HG02571 (cell line): ENCODE results near the gene DIO3.
"Not testable (repeated sequence)": the region's sequence is repeated elsewhere in the genome, so short reads cannot be mapped to it uniquely, and the experiment has no call there.

Experiments used
- ATAC-seq: cut with Tn5 transposase; IDR thresholded peaks from one replicate; pipeline ENCODE4 v1.9.1; 2021; ENCODE audit warnings: mild to moderate bottlenecking, moderate library complexity; ENCODE audit not compliant: unreplicated experiment

DIO3 gene

DNA sequence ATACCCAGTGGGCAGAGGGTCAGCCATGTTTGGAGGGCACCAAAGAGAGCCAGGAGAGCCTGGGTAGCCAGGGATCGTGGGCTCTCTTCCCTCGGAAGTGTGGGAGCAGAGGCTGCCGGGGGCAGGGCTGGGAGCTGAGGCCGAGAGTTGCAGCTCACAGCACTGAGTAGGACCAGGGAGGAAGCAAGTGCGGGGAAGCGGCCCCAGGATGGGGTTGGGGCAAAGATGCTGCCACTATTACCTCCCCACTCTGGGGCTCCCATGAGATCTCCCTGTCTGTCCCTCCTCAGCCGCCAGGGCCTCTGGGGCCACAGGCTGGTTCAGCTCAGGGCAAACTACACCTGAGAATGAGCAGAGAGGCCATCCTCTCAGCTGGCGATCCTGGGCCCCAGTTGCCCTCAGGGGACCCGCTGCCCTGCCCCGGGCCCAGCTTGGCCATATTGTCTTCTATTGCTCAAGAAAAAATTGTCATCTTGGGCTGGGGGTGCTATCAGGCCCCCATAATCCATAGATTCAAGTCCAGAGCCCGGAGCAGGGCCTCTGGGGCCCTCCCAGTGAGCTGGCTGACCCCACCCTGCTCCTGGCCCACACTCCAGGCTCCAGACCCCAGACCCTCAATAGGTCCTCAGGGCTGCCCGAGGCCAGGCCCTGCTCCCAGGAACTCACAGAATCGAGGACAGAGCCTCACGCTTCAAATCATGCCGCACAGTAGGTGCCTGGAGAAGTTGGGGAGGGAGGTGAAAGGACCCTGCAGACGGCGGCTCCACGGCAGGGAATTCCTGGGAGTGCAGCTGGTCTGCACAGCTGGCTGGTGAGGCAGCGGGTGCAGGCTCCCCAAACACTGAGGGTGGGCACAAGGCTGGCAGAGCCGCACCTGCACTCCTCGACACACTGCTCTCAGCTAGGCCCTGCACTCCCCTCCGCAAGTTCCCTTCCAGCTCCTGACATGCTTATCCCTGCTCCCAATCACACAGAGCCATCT is 20.5 kb upstream of the DIO3 start:
- no peak for ATAC-seq

DNA sequence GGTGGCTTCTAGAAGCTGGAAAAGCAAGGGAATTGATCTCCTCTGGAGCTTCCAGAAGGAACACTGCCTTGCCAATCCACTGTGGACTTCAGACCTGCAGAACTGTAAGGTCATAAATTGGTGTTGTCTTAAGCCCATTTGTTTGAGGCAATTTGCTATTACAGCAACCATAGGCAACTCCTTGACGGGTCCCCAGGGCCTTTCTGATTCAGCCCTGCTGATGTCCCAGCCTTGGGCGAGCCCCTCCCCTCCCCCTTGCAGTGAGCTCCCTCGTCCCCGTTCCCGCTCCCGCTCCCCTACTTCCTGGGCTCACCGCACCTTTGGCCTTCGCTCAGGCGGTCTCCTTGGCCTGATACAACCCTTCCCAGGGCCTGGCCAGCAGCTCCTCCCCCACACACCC is 18.9 kb upstream of the DIO3 start:
- no peak for ATAC-seq

DNA sequence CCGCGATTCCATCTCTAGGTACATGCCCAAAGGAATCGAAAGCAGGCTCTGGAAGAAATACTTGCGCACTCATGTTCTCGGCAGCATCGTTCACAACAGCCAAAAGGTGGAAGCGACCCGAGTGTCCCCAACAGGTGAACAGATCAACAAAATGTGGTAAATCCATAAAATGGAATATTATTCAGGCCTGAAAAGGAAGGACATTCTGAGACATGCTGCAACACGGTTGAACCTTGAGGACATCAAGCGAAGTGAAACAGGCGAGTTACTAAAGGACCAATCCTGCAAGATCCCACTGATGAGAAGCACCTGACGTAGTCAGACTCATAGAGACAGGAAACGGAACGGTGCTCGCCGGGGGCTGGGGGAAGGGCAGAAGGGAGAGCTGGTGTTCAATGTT is 17.5 kb upstream of the DIO3 start:
- ATAC-seq, result no peak

DNA sequence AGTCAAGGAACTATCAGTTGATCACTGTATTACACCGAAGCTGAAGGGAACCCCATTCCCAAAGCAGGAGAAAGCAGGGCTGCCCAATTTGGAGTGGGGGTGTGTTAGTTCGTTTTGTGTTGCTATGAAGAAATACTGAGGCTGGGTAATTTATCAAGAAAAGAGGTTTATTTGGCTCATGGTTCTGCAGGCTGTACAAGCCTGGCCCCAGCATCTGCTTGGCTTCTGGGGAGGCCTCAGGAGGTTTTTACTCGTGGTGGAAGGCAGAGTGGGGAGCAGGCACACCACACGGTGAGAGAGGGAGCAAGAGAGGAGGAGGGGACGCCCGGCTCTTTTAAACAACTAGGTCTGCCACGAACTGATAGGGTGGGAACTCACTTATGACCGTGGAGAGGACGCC is 16.7 kb upstream of the DIO3 start:
- ATAC-seq, result no peak

DNA sequence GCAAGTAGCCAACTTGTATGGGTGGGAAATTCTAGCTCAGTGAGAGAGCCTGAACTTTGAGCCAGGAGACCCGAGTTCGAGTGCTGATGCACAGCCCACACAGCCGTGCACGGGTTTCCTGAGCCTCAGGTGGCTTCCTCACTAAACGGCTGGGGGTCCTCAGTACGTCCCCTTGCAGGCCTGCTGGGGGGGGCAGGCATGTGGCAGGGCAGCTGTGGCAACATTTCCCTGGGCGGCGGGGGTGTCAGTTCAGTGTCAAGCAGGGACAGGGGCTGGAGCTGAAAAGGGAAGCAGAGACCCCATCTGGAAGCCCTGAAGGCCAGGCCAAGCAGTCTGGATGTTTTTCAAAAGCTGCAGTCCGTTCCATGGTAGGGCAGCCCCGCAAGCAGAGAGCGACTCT is 14.6 kb upstream of the DIO3 start:
- no peak for ATAC-seq

DNA sequence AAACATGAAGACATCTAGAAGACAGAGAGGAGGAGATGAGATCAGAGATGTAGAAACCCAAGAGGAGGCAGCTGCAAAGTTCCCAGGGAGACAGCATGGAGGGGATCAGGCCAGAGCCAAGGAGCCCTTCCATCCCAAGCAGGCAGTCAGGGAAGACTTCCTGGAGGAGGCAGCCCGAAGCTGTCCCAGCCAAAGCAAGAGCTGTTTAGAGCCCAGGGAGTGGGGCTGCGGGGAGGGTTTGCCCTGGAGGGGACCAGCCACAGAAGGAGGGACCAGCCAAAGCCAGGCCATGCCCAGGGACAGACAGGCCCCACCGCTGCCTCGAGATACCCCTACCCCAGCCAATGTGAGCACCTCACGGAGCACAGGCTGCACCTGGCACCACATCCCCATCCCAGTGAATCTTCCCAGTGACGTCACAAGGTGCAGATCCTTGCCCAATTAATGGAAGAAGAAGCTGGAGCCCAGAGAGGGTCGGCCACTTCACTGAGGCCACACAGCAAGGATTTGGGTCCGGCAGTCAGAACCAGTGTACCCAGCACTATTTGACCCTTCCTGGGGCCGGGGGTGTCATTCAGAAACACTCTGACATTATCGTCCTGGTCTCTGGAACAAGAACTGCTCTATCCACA is 14.1 kb upstream of the DIO3 start:
- no peak for ATAC-seq

DNA sequence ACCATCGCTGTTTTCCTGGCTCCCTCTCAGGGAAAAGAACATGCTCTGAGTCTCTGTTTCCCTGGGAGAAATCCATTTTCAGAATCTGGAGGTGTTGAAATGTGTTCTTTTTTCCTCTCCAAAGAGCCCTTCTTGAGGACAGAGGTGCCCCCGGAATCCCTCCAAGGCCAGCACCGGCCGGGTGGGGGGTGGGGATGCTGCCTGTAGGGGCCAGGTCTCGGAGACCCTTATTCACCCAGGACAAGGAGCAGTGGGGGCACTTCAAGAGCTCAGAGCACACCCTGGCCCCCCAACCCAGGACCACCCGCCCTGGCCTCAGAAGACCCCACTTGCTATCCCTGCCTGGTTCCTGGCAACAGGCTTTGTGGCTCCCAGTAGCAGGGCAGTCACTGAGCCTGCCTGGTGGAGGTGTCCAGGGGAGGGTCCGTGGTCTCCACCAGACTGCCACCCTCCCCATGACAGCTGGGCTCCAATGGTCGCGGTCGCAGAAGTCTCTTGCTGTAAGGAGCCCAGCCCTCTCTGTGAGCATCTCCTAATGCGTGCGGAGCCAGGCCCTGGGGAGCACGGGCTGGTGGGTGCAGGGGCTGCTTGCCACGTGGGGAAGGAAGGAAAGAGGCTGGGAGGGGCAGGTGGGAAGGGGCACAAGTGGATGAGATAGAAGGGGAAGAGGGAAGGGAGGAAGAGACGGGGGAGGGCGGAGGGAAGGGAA is 13.2 kb upstream of the DIO3 start:
- ATAC-seq, result no peak

DNA sequence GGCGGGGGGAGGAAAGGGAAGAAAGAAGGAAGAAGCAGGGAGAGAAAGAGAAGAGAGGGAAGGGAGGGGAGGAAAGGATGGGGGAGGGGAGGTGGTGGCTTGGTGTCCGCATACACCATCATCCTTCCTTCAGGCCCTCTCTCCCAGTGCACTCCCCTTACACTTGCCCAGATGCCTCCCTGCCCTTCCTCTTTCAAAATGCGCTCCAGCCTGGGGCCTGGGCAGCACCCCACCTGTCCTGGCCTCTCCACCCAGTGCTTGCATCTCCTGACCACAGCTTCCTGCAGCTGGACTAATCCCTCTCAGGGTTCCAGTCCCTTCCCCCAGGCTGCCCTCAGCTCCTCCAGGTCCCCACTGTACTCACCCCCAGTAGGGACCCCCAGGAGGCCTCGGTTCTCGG is 12.6 kb upstream of the DIO3 start:
- no peak for ATAC-seq

DNA sequence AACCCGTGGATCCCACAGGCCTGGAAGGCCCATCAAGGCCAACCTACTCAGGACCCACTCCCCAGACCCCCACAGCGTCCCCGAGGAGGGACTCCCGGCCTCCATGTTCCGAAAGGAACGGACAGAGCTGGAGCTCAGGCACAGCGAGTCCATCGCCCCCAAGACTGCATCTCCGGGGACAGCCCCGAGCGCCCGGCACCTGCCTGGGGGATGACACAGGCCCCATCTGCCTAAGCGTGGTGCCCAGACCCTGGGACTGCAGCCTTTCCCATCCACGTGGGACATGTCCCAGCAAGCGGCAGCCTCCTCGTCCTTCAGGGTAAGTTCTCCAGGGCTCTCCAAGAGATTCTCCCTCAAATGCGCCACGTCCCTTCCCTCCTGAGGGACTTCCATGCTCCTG is 12.1 kb upstream of the DIO3 start:
- ATAC-seq, result no peak

DNA sequence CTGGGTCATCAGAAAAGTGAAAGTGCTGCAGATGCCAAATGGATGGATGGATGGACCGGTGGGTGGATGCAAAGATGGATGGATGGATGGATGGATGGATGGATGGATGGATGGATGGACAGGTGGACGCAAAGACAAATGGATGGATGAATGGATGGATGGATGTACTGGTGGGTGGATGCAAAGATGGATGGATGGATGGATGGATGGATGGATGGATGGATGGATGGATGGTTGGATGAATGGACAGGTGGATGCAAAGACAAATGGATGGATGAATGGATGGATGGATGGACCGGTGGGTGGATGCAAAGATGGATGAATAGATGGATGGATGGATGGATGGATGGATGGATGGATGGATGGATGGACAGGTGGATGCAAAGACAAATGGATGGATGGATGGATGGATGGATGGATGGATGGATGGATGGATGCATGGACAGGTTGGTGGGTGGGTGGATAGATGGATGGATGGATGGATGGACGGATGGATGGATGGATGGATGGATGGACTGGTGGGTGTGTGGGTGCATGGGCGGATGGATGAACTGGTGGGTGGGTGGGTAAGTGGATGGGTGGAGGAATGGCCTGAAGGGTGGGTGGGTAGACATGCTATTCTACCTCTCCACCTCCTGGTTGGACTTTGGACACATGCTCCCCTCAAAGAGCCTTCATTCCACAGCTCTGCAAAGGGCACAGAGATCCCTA is 10.9 kb upstream of the DIO3 start:
- not testable (repeated sequence) for ATAC-seq

DNA sequence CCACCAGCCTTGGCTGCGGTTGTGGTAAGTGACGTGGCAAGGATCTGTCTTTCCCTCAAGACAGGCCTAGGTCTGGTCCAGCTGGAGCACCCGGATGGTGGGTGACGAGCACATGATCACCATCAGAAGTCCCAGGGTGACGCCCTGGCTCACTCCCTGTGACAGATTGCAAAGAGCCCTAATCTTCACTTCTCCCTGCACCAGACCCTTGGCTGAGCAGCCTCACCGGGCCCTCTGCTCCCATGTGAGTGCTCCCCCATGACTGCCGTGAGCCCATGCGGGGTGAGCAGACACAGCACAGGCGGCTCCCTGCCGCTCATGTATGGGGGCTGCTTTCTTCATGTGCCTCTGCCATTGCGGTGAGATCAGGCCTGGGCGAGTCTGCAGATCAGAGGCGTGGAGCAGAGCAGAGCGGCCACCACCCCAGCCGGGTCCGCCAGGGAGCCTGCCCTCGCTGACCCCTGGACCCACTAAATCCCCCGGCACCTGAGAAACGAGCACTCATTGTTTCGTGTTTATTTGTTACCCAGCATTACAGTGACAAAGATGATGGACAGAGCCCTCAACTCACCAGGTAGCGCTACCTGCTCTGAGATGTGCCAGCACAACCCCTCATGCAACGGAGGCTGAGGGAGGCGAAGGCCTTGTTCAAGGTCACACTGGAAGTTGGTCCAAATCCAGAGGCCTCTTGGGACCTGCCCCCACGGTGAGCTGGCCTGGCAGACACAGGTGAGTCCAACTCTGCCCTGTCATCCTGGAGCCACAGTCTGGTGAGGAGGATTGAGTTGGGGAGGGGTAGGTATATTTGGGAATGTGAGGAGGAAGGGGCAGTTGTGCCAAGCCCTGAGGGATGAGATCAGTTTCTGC is 9.3 kb upstream of the DIO3 start:
- ATAC-seq, result no peak

DNA sequence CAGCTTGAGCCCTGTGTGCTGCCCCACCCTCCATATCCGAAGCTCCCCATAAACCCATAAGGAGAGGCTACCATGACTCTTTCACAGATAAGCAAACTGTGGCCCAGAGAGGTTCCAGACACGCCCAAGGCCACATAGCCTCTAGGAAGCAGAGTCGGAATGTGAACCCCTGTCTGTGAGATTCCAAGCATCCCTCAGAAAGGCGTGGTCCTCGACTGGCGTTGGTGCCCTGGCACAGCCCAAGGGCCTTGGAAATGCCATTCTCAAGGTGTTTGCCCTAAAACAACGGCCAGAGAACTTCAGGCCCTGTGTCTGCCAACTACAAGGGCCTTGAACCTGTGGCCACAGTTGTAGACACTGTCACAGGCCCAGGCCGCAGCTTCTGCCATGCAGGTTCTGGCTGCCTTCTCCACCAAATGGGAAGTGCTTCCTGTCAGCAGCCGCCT is 8.5 kb upstream of the DIO3 start:
- no peak for ATAC-seq

DNA sequence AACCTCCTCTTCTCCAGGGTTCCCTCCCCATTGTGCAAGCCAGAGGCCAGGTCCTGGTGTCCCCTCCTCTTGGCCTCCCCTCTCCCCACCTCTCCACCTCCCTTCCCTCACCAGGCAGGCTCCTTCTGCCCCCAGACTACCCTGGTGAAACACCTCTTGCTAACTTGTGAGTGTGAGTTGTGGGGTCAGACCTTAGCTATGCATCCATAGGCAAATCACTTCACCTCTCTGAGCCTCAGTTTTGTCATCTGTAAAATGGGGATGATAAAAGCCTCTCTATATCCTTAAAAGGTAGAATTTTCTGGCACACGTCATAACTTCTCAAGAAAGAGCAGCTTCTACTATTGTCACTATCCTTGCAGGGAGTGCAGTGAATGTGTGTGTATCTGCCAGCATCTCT is 7.9 kb upstream of the DIO3 start:
- ATAC-seq, result no peak

DNA sequence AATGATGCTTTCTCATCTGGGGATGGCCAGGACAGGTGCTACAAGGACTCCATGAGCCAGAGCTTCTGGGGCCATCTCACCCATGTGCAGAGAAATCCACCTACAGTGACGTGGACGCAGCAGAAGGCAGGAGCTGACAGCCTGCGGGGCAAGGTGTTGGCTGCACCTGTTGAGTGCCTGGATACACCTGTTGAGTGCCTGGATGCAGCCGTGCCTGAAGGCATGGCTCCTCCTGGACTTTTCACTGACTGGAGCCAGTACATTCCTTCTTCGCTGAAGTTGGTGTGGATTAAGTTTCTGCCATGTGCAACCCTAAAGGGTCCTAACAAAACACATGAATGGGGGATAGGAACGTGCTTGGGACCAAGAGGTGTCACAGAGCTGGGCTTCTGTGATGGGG is 7.4 kb upstream of the DIO3 start:
- ATAC-seq, result no peak

DNA sequence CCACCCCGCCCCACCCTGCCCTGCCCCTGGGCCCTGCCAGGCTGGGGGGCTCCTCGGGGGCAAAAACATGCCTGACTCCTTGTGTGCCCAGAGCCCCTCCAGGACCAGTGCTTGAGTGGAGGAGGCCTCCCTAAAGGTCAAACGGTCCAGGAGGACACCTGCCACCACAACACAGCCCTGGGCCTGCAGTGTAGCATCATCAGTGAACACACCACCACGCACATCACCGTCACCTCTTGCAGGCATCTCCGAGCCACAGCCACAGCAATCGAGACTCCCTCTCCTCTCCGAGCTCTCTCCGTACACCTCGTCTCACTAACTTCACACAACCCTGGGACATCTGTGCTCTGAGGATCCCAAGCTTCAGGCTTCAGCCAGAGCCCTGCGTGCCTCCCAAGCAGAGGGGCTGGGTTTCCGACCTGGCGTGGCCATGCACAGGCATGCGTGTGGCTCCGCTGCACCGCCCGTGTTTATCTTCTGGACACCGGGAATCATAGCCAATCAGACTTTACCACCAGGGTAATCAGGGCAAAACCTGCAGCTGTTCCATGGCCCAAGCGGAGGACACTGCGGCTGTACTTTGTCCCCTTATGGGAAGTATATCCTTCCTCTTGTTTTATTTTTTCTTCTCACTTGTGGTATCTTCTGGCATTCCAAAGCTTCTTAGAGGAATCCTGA is 6.2 kb upstream of the DIO3 start:
- ATAC-seq, result no peak

DNA sequence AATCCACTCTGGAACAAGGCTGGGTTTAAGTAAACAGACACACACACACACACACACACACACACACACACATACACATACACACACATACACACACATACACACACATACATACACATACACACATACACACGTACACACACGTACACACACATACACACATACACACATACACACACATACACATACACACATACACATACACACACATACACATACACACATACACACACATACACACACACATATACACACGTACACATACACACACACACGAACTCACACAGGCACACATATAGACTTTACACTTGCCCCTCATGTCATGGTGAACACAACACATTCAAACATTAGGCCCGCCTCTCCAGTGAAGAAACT is 5.6 kb upstream of the DIO3 start:
- ATAC-seq, result not testable (repeated sequence)

DNA sequence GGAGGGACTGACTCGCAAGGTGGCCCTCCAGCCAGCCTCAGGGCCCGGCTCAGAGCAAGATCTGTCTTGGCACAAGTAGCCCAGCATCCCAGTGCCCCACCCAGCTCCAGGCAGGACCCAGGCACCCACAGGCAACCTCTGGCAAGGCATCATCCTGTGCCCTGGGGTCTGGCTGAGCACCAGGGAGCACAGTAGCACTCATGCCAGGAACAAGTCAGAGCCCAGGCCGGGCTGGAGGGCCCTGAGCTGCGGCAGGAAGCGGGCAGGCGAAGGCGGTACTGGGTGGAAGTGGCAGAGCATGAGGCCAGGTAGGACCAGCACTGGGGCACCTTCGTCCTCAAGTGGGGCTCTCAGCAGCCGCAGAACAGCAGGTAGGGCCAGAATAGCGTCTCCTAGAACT is 5.2 kb upstream of the DIO3 start:
- no peak for ATAC-seq

DNA sequence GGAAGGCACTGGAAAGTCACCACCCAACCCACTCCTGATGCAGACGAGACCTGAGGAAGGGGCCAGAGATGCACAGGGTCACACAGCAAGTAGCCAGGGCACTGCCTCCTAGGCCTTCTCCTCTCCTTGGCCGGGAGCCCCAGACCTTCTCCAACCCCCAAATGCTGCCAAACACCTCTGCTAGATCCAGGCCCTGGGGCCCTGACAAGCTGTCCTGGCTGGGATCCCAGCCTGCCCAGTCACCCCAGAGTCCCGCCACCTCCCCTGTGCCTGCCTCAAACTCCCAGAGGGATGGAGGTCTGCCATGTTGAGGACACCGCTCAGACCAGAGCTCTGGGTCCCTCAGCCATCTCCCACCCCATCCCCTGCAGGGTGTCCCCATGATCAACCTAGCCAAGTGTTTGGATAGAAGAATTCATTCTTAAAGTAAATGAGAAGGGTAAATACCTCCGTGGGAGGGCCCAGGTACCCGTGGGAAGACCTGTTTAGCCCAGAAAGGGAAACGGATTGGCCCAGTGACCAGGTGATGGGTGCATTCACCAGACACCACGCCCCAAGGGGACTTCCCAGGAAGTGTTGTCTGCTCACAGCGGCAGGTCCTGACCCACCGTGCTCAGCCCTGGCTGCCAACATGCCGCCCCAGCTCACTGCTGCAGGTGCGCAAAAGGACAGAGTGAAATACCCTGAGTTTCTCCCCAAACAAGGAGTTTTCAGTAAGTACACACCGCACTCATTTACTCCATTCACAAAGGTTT is 4.6 kb upstream of the DIO3 start:
- ATAC-seq, result no peak

DNA sequence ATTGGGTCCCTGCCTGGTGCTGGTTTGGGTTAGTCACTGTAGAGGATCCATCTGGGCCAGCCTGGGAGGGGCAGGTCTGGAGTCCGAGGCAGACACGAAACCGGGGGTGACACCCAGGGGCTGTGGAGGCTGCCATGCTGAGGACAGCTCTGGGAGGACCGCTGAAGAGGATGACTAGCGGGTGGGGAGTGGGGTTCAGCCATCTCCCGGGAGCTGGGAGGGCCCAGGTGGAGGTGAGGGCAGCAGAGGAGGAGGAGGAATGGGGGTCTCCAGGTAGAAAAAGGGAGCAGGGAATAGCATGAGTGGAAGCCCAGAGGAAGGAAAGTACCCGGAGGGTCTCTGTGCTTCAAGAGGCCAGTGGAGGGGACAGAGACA is 4.0 kb upstream of the DIO3 start:
- ATAC-seq, result no peak
